CD4-positive, alpha-beta T cell (primary cell): ENCODE results near the gene RPLP2. TPM values are rescaled to one million over a fixed set of nuclear protein-coding genes. Genes with fewer than 3 reads are reported as not detected.

Source experiments
- ATAC-seq: fragments of 200-7000 bp; cut with Tn5 transposase; one replicate; pipeline ENCODE4 v1.10.0; 2022; ENCODE audit warnings: mild to moderate bottlenecking; ENCODE audit not compliant: poor library complexity
- CTCF ChIA-PET: fragments of 350-600 bp; sonication (Branson Sonifier 250); formaldehyde crosslinking; loops from one replicate; lab custom pipeline; 2021; ENCODE audit warnings: antibody characterized with exemption, inconsistent platforms; lab: Charles Lee
- POLR2A ChIA-PET: fragments of 350-600 bp; sonication (Branson Sonifier 250); formaldehyde crosslinking; loops from one replicate; lab custom pipeline; 2021; ENCODE audit warnings: antibody characterized with exemption, inconsistent platforms; lab: Charles Lee
- DNase-seq, 14 experiments: peaks; one replicate each; pipeline ENCODE4 v3.0.0-alpha.2; 2013 to 2020; ENCODE audit warnings: mixed read lengths in 2 of 14
- H3K27ac ChIP-seq, 2 donors: one replicate each; pipeline versions ENCODE4 v1.5.1 to v1.7.0; 2013; ENCODE audit warnings: low read length in 2 of 2, low read depth in 1 of 2, mild to moderate bottlenecking in 1 of 2
- H3K27me3 ChIP-seq, 2 experiments: 1 replicate in 1 of 2; 2 replicates in 1 of 2; pipeline versions ENCODE4 v1.6.1 to v1.7.0; 2013; ENCODE audit warnings: low read length in 2 of 2, control low read depth in 1 of 2, mild to moderate bottlenecking in 1 of 2, moderate library complexity in 1 of 2; ENCODE audit not compliant: insufficient read depth in 2 of 2, control insufficient read depth in 1 of 2
- H3K36me3 ChIP-seq: one replicate; pipeline ENCODE4 v1.6.1; 2013; ENCODE audit warnings: low read length, control low read depth; ENCODE audit not compliant: insufficient read depth
- H3K4me1 ChIP-seq: one replicate; pipeline ENCODE4 v1.6.1; 2013; ENCODE audit warnings: low read length, control low read depth; ENCODE audit not compliant: insufficient read depth
- H3K4me3 ChIP-seq: one replicate; pipeline ENCODE4 v1.5.1; 2013; ENCODE audit warnings: mild to moderate bottlenecking, low read length, moderate library complexity
- H3K9me3 ChIP-seq, 2 experiments: 1 replicate in 1 of 2; 2 replicates in 1 of 2; pipeline versions ENCODE4 v1.6.1 to v1.7.0; 2013; ENCODE audit warnings: low read length in 2 of 2, mild to moderate bottlenecking in 2 of 2, control low read depth in 1 of 2, moderate library complexity in 1 of 2; ENCODE audit not compliant: control insufficient read depth in 1 of 2, insufficient read depth in 1 of 2
- H3K27ac Mint-ChIP-seq: one replicate; pipeline ENCODE4 v1.8.0; 2020; ENCODE audit warnings: mixed read lengths
- H3K27me3 Mint-ChIP-seq: one replicate; pipeline ENCODE4 v1.8.0; 2021; ENCODE audit warnings: mixed read lengths
- H3K36me3 Mint-ChIP-seq: one replicate; pipeline ENCODE4 v1.8.0; 2021; ENCODE audit warnings: low read depth, mixed read lengths
- H3K4me1 Mint-ChIP-seq: one replicate; pipeline ENCODE4 v1.8.0; 2021; ENCODE audit warnings: low read depth, mixed read lengths
- H3K4me3 Mint-ChIP-seq: one replicate; pipeline ENCODE4 v1.8.0; 2020; ENCODE audit warnings: mild to moderate bottlenecking, mixed read lengths
- H3K9me3 Mint-ChIP-seq: one replicate; pipeline ENCODE4 v1.8.0; 2020; ENCODE audit warnings: mixed read lengths
- CTCF ChIP-seq: fragments of 200-600 bp; IDR thresholded peaks from one replicate; pipeline ENCODE4 v1.8.0; 2022; ENCODE audit warnings: antibody characterized with exemption, mild to moderate bottlenecking
- intact Hi-C, 2 experiments: fragments of 100-400 bp; cut with DNase I in 1 of 2; cut with micrococcal nuclease in 1 of 2; formaldehyde crosslinking; loops; one replicate each; pipeline versions ENCODE4 v1.15.1 to v1.9.0; 2023 to 2025; cut with DNase I, micrococcal nuclease
- total RNA-seq, 174 experiments: library from RNA in 2 of 174; stranded (reverse) in 2 of 174; gene quantifications; one replicate each; pipeline ENCODE4 v1.2.3 and lab custom pipeline; 2021 to 2026

RPLP2 gene
- total RNA-seq, 2 experiments from 2014 or later: 5,234 to 5,390 TPM

DNA sequence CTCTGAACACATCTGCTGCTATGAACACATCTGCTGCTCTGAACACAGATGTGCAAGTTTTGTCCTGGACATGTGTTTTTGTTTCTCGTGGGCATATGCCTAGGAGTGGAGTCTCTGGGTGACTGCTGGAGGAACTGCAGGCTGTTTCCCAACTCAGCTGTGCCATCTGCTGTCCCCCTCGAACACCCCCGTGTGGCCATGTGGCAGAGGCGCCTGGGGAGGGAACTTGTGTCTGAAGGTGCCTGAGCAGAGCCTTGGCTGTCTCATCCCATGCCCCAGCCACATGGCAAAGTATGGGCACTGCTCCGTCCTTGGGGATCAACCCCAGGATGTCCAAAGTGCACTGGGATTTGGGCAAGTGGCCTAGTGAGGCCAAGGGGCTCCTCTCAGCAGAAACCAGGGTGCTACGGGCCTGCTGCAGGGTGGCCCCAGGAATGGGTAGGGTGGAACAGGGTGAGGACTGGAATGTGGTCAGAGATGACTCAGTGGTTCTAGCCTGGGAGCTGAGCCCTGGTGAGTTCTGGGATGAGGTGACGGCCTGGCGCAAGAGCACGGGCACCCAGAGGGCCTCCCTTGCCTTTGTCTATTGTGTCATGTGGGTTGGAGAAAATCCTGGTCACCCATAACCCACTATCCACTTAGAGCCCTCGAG, 47.2 kb upstream of the RPLP2 start:
- CTCF ChIA-PET: no interaction called here
- H3K4me1 Mint-ChIP-seq: no peaks in the 10 kb centered on the region
- ATAC-seq: no peak

DNA sequence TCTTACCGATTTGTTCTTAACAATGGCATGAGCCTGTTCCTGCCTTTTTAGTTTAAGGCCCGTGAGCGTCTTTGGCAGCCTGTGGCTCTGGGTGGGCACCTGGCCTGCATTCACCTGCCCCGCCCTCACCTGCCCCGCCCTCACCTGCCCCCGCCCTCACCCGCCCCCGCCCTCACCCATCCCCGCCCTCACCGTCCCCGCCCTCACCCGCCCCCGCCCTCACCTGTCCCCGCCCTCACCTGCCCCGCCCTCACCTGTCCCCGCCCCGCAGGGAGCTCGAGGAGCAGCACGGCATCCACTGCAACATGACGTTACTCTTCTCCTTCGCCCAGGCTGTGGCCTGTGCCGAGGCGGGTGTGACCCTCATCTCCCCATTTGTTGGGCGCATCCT, 46.7 kb upstream of the RPLP2 start:
- H3K27me3 Mint-ChIP-seq: no peaks in the 10 kb centered on the region
- POLR2A ChIA-PET: interaction anchor here (1.6 kb wide), 1 partner anchor 147 kb away, joined by 3 read pairs; the partner anchor contains the start of gene IRF7
- peaks cover 4% of the 10 kb centered on the region for H3K4me1 ChIP-seq
- TF ChIP-seq CTCF: no peak
- H3K27ac ChIP-seq: no peak overlapping the region
- H3K27ac Mint-ChIP-seq: no peak overlapping the region
- CTCF ChIA-PET: no interaction called here
- no peaks in the 10 kb centered on the region for H3K4me1 Mint-ChIP-seq
- DNase-seq (no peak), ATAC-seq (no peak)
- H3K9me3 Mint-ChIP-seq: no peaks in the 10 kb centered on the region
- no peaks in the 10 kb centered on the region for H3K9me3 ChIP-seq
- peaks cover 52% of the 10 kb centered on the region for H3K36me3 Mint-ChIP-seq
- no peak overlapping the region for H3K4me3 Mint-ChIP-seq
- intact Hi-C loops: no loop called here
- H3K4me3 ChIP-seq: no peak overlapping the region
- peaks cover 67% of the 10 kb centered on the region for H3K36me3 ChIP-seq
- no peaks in the 10 kb centered on the region for H3K27me3 ChIP-seq

More for the DNA sequence above, 47.2 kb upstream of the RPLP2 start:
- no peaks in the 10 kb centered on the region for H3K27me3 Mint-ChIP-seq
- H3K4me1 ChIP-seq: peaks cover 4% of the 10 kb centered on the region
- POLR2A ChIA-PET: interaction anchor here (1.6 kb wide), 1 partner anchor 147 kb away, joined by 3 read pairs; the partner anchor contains the start of gene IRF7
- no peak overlapping the region for H3K4me3 ChIP-seq
- H3K36me3 ChIP-seq: peaks cover 71% of the 10 kb centered on the region
- peaks cover 56% of the 10 kb centered on the region for H3K36me3 Mint-ChIP-seq
- H3K27ac ChIP-seq: no peak overlapping the region
- peak in 3 of 14 experiments; percentile 18 to 42 (median 34) for DNase-seq
- no peaks in the 10 kb centered on the region for H3K9me3 Mint-ChIP-seq
- no peak overlapping the region for H3K4me3 Mint-ChIP-seq
- H3K9me3 ChIP-seq: no peaks in the 10 kb centered on the region
- no peaks in the 10 kb centered on the region for H3K27me3 ChIP-seq
- no peak for TF ChIP-seq CTCF
- no peak overlapping the region for H3K27ac Mint-ChIP-seq
- intact Hi-C loops: no loop called here

DNA sequence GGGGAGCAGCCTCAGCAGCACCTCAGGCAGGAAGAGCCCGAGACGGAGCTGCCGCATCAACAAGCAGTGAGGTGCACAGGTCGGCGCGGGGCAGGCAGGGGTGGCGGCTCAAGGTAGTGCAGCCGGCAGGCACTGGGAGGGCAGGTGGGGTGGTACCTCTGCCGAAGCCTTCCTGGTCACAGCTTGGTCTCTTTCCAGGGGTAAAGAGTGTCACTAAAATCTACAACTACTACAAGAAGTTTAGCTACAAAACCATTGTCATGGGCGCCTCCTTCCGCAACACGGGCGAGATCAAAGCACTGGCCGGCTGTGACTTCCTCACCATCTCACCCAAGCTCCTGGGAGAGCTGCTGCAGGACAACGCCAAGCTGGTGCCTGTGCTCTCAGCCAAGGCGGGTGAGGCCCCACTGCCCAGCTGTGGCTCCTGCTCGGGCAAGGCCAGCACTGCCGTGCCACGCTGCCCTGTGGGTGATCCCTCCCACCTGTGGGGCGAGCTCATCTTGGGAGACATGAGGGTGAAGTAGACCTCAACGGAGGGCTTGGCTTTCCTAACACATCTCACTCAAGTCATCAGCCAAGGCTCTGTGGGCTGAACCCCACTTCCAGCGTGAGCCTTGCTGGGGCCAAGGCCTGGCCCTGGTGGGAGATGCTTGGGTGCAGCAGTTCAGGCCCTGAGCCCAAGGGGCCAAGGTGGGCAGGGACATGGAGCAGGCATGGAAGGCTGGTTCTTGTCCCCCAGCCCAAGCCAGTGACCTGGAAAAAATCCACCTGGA, 46.0 kb upstream of the RPLP2 start:
- ATAC-seq (no peak), DNase-seq (peak in 1 of 14 experiments; percentile 21)
- H3K9me3 Mint-ChIP-seq: no peaks in the 10 kb centered on the region
- H3K27me3 Mint-ChIP-seq: no peaks in the 10 kb centered on the region
- Histone ChIP-seq H3K4me3 (no peak overlapping the region), H3K27me3 (no peaks in the 10 kb centered on the region), H3K4me1 (peaks cover 4% of the 10 kb centered on the region), H3K27ac (no peak overlapping the region), H3K36me3 (peaks cover 64% of the 10 kb centered on the region), H3K9me3 (no peaks in the 10 kb centered on the region)
- H3K4me3 Mint-ChIP-seq: no peak overlapping the region
- ChIA-PET CTCF (no interaction called here), POLR2A (no interaction called here)
- H3K27ac Mint-ChIP-seq: no peak overlapping the region
- peaks cover 46% of the 10 kb centered on the region for H3K36me3 Mint-ChIP-seq
- no peak for TF ChIP-seq CTCF
- intact Hi-C loops: loop anchor here in 1 of 2 experiments (2.0 kb wide), 2 partner anchors 35 to 209 kb away; no protein-coding TSS in a partner anchor
- H3K4me1 Mint-ChIP-seq: no peaks in the 10 kb centered on the region
